ENCODE data around the gene TMPRSS2. TPM values are rescaled to one million over a fixed set of nuclear protein-coding genes. Genes with fewer than 3 reads are reported as not detected.

Gene TMPRSS2
- total RNA-seq, 4 donors from 2014 or later: 0.19 to 5.0 (median 0.62) TPM; not detected in 1

- no peak for ATAC-seq
- Histone ChIP-seq H3K36me3 (no peaks in the 10 kb centered on the region), H3K4me3 (no peak overlapping the region), H3K9me3 (no peaks in the 10 kb centered on the region), H3K27ac (no peak overlapping the region), H3K4me1 (no peaks in the 10 kb centered on the region), H3K27me3 (peaks cover 72% of the 10 kb centered on the region)
- 60 to 64% methylated on average over 5 to 7 of the region's 7 CpGs for WGBS, 2 donors (ENCODE audit: low coverage in 1 of 2)
- no peak for TF ChIP-seq EP300 (IDR thresholded peaks at IDR 0.05)
- no peak for TF ChIP-seq POLR2AphosphoS5 (IDR thresholded peaks at IDR 0.05)
- no peak for TF ChIP-seq CTCF (IDR thresholded peaks at IDR 0.05)
- TF ChIP-seq POLR2A (IDR thresholded peaks at IDR 0.05): no peak
Measured at GRCh38 chr21:41545500-41546359, 37.8 kb upstream of the TMPRSS2 start.

GRCh38 chr21:41542727-41543126 lies 34.8 kb upstream of the TMPRSS2 start:
- Histone ChIP-seq H3K36me3 (no peaks in the 10 kb centered on the region), H3K4me1 (no peaks in the 10 kb centered on the region), H3K27ac (no peak overlapping the region), H3K4me3 (no peak overlapping the region), H3K27me3 (peaks cover 63% of the 10 kb centered on the region), H3K9me3 (no peaks in the 10 kb centered on the region)
- 67 to 87% methylated on average over 2 to 9 of the region's 9 CpGs for WGBS, 2 donors (ENCODE audit: low coverage in 1 of 2)
- TF ChIP-seq CTCF (IDR thresholded peaks at IDR 0.05): no peak
- no peak for TF ChIP-seq POLR2AphosphoS5 (IDR thresholded peaks at IDR 0.05)
- no peak for TF ChIP-seq EP300 (IDR thresholded peaks at IDR 0.05)
- no peak for TF ChIP-seq POLR2A (IDR thresholded peaks at IDR 0.05)
- no peak for ATAC-seq

- H3K4me3 ChIP-seq: no peak overlapping the region
- TF ChIP-seq POLR2A (IDR thresholded peaks at IDR 0.05) (no peak), CTCF (IDR thresholded peaks at IDR 0.05) (no peak), POLR2AphosphoS5 (IDR thresholded peaks at IDR 0.05) (no peak), EP300 (IDR thresholded peaks at IDR 0.05) (no peak)
- peaks cover 65% of the 10 kb centered on the region for H3K27me3 ChIP-seq
- 86 to 91% methylated on average over 4 to 6 of the region's 8 CpGs for whole genome bisulfite sequencing, 2 donors (ENCODE audit: low coverage in 1 of 2)
- no peak overlapping the region for H3K27ac ChIP-seq
- no peaks in the 10 kb centered on the region for H3K4me1 ChIP-seq
- H3K9me3 ChIP-seq: no peaks in the 10 kb centered on the region
- H3K36me3 ChIP-seq: no peaks in the 10 kb centered on the region
- no peak for ATAC-seq
Measured at GRCh38 chr21:41537356-41537755, 29.4 kb upstream of the TMPRSS2 start.

GRCh38 chr21:41536827-41537103 lies 28.8 kb upstream of the TMPRSS2 start:
- Histone ChIP-seq H3K4me3 (no peak overlapping the region), H3K36me3 (no peaks in the 10 kb centered on the region), H3K27me3 (peaks cover 59% of the 10 kb centered on the region), H3K9me3 (no peaks in the 10 kb centered on the region), H3K27ac (no peak overlapping the region), H3K4me1 (no peaks in the 10 kb centered on the region)
- no peak for ATAC-seq
- 33% methylated on average over 3 of the region's 7 CpGs; no CpG with 5 or more reads in 1 of the 2 donors for WGBS, 2 donors (ENCODE audit: low coverage in 1 of 2)
- TF ChIP-seq EP300 (IDR thresholded peaks at IDR 0.05): no peak
- TF ChIP-seq CTCF (IDR thresholded peaks at IDR 0.05): no peak
- TF ChIP-seq POLR2AphosphoS5 (IDR thresholded peaks at IDR 0.05): no peak
- no peak for TF ChIP-seq POLR2A (IDR thresholded peaks at IDR 0.05)

Measured in gastroesophageal sphincter (tissue), 4 donors.